NCI-H460 (cell line): ENCODE measurements around the gene SPPL2A. TPM values are rescaled to one million over a fixed set of nuclear protein-coding genes. Genes with fewer than 3 reads are reported as not detected.
"Not testable (repeated sequence)": the region's sequence is repeated elsewhere in the genome, so short reads cannot be mapped to it uniquely, and the experiment has no call there.

Source experiments
- DNase-seq: peaks from one replicate; pipeline ENCODE4 v3.0.0-alpha.2; 2016; ENCODE audit warnings: low read depth; ENCODE audit errors: extremely low read depth
- total RNA-seq: library from RNA; depleted of rRNA; stranded (reverse); fragments of >200 nt; shearing (Covaris generic); gene quantifications from 2 replicates; pipeline ENCODE4 v1.2.3, GENCODE V29; 2014

Gene SPPL2A
- total RNA-seq, 1 experiment from 2014 or later: 125 TPM

DNA sequence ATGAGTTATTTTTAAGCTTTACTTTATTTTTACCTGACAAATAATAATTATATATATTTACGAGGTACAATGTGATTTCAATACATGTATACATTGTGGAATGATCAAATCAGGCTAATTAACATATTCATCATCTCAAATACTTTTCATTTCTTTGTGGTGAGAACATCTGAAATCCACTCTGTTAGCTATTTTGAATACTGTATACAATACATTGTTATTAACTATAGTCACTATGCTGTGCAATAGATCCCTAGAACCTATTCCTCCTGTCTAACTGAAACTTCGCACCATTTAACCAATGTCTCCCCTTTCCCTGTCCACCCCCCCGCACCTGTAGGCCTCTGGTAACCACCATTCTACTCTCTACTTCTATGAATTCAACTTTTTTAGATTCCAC, 7.9 kb upstream of the SPPL2A start:
- no peak for DNase-seq

DNA sequence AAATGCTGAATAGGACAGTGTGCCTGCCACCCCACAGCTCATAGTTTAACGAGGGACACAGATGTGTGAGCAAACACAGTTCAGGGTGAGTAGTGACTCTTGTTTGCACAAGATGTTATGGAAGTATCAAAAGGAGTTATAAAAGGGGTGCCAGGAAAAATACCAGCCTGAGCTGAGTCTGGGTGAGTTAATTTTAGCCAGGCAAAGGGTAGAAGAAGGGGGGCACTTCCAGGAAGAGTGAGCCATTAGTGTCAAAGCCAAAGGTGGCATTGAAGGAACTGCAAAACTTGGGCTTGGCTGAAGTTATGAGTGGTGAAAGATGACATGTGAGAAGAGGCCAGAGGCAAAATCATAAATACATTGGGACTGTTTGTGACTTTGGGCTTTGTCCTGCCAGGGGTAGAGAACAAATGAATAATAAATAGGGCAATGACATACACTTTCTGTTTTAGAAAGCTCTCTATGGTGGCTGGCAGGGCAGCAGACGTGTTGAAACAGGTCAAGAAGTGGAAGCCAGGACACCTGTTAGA, 1.9 kb upstream of the SPPL2A start:
- no peak for DNase-seq

DNA sequence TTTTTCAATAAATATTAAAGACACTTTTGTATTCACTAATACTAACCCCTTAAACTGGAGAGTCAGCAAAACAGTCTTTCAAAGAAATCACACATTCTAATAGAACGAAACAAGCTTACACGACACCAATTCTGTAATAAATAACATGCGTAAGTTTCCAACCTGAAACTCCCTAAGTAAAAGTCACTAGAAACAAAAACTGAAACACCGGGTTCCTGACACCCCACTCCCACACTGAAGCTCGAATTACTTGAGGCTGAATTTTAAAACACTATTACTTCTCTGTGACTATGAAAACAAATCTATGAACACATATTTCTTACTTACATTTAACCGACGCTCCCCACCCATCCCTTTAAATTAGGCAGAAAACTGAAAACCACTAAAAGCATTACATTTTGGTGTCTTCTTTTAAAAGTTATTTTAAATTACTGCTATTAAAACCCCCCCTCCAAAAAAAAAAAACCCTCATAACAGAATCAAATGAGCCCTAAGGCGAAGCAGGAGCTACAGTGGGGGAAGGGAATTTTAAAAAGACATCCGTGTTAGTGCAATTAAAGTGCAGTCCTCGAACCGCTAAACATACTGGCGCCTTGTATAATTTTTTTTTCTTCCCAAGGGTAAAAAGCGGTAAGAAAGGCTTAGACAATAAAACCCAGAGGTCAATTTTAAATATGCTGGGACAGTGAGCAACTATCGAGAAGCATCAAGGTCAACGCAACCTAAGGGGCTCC, 878 bp downstream of the SPPL2A start:
- DNase-seq: no peak

DNA sequence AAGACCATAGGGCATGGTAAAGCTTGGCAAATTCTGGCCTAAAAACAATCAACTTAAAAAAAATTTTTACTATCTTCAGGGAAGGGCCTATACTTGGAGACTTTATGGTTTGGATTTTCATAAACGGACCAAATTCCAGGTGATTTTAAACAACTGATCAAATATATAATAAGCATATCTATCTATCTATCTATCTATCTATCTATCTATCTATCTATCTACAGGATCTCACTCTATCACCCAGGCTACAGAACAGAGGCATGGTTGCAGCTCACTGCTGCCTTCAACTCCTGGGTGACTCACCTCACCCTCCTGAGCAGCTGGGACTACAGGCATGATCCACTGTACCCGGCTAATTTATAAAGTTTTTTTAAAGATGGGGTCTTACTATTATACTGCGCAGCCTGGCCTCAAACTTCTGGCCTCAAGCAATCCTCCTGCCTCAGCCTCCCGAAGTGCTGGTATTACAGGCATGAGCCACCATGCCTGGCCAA, 6.7 kb downstream of the SPPL2A start:
- DNase-seq: no peak

GRCh38 chr15:50753463-50753862, 12.0 kb downstream of the SPPL2A start:
- DNase-seq: no peak

- no peak for DNase-seq
Observed at GRCh38 chr15:50751394-50751793, 14.1 kb downstream of the SPPL2A start.

DNA sequence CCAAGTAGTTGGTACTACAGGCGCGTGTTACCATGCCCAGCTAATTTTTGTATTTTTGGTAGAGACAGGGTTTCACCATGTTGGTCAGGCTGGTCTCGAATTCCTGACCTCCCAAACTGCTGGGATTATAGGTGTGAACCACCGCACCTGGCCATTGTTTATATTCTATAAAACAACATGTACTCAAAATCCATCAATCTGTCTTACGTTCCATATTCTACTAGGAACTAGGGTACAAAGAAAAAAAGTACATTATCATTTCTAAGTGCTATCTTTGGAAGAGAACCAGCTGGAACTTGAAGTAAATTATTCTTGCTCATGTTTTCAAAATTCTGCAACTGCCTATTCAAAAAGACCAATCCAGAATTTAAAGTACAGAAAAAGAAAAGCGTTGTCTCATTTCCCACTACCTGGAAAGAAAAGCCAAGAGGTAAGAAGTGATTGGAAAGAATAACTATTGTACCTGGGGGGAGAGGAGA, 15.2 kb downstream of the SPPL2A start:
- DNase-seq: no peak

GRCh38 chr15:50747523-50747922, 18.0 kb downstream of the SPPL2A start:
- DNase-seq: no peak

DNA sequence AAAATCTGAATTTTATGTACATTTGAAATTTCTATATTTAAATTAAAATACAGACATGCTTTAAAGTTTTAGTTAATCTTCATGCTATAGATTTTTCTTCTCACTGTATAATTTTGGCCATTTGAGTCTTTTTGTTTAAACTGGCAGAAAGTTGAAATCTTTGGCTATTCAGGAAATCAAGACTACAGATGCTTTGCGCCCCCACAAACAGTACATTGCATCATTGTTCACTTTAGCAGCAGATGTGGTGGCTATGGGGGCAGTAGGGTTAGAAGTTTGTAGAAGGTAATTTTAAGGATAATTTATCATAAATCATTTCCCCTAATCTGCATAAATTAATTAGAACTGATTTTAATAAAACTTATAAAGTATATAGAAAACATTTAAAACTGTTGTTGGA, 20.9 kb downstream of the SPPL2A start:
- DNase-seq: no peak

GRCh38 chr15:50740955-50741354, 24.6 kb downstream of the SPPL2A start:
- no peak for DNase-seq

GRCh38 chr15:50736823-50737222, 28.7 kb downstream of the SPPL2A start:
- DNase-seq: no peak

- no peak for DNase-seq
Observed at GRCh38 chr15:50735156-50735555, 30.4 kb downstream of the SPPL2A start.

- DNase-seq: no peak
Observed at GRCh38 chr15:50726315-50726714, 39.2 kb downstream of the SPPL2A start.

DNA sequence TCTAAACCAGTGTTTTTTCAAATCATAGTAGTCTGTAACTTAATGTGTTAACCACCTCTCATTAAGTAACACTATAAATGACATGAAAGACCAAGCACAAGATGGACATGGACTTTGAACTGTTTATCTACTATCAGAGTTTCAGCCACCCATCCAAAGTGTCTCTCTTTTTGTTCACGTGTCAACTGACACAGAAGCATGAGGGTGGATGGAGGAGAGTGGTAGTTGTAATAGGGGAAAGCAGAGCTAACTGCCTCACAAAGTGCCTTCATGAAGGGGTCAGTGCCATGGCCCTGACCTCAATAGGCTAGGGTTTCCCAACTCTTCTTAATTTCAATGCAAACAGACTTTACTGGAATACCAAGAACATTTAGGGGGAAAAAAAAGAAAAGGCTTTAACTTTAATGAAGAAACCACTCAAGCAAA, 46.8 kb downstream of the SPPL2A start:
- DNase-seq: no peak

- no peak for DNase-seq
Observed at GRCh38 chr15:50712018-50712417, 53.5 kb downstream of the SPPL2A start.

DNA sequence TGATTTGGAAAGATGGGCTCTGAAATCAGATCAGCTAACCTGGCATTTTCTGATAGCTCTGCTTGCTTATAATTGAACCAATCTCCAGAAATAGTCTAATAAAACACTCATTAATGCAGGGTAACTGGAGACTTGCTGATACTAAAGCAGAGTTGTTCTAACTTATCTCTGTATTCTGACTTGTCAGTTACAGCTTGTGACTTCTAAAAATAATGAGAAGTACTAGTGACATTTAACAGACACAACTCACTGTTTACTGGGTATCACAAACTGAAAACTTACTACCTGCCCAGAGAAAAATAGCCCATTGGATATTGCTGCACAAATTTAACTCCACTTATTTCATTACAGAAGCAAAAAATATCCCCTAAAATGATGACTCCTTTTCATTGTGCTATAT, 54.9 kb downstream of the SPPL2A start:
- no peak for DNase-seq

GRCh38 chr15:50707878-50708427, 57.6 kb downstream of the SPPL2A start:
- DNase-seq: no peak

GRCh38 chr15:50702762-50703334, 62.7 kb downstream of the SPPL2A start:
- DNase-seq: no peak

GRCh38 chr15:50698101-50698500, 67.4 kb downstream of the SPPL2A start:
- DNase-seq: no peak

GRCh38 chr15:50697109-50697797, 68.3 kb downstream of the SPPL2A start:
- DNase-seq: no peak

DNA sequence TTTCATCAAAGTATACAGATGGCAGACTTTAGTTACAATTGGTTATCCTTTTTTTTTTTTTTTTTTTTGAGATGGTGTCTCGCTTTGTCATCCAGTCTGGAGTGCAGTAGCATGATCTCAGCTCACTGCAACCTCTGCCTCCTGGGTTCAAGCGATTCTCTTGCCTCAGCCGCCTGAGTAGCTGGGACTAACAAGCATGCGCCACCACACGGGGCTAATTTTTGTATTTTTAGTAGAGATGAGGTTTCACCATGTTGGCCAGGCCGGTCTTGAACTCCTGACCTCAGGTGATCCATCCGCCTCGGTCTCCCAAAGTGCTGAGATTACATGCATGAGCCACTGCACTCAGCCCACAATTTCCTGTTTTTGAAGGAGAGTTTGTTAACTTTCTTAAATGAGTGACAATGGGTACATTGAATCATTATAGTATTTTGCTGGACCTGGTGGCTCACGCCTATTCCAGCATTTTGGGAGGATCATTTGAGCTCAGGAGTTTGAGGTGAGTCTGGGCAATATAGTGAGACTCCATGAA, 70.8 kb downstream of the SPPL2A start:
- DNase-seq: not testable (repeated sequence)
